Right atrium auricular region (tissue), 2 donors: ENCODE measurements around the gene MALL. TPM values are rescaled to one million over a fixed set of nuclear protein-coding genes. Genes with fewer than 3 reads are reported as not detected.

Source experiments
- DNase-seq: peaks from one replicate; pipeline ENCODE4 v3.0.0-alpha.2; 2019; ENCODE audit warnings: low spot score
- H3K27ac ChIP-seq, 2 donors: fragments of 200-600 bp; sonication (generic); 1 replicate in 1 of 2; 2 replicates in 1 of 2; pipeline ENCODE4 v1.5.1; 2016 to 2019
- H3K27me3 ChIP-seq, 2 donors: fragments of 200-600 bp; sonication (generic); one replicate each; pipeline versions ENCODE4 v1.5.1 to v1.6.0; 2017 to 2019
- H3K36me3 ChIP-seq: fragments of 200-600 bp; sonication (generic); one replicate; pipeline ENCODE4 v1.5.1; 2016
- H3K4me1 ChIP-seq, 2 donors: fragments of 200-600 bp; sonication (generic); one replicate each; pipeline versions ENCODE4 v1.5.1 to v1.6.0; 2017 to 2019
- H3K4me3 ChIP-seq, 2 donors: fragments of 200-600 bp; sonication (generic); 1 replicate in 1 of 2; 2 replicates in 1 of 2; pipeline ENCODE4 v1.5.1; 2017 to 2019; ENCODE audit warnings: mild to moderate bottlenecking in 1 of 2, moderate library complexity in 1 of 2
- H3K9me3 ChIP-seq, 2 donors: fragments of 200-600 bp; sonication (generic); one replicate each; pipeline ENCODE4 v1.5.1; 2019
- total RNA-seq, 2 donors: library from RNA; depleted of rRNA; stranded (reverse); fragments of >200 nt; gene quantifications; one replicate each; pipeline ENCODE4 v1.1.0, GENCODE V29; 2016
- TF ChIP-seq, protein P1 (sequence below), 2 donors: fragments of 200-600 bp; sonication (generic); IDR thresholded peaks; one replicate each; pipeline ENCODE4 v1.5.1; 2019; ENCODE audit warnings: antibody characterized with exemption in 2 of 2

Gene MALL
- total RNA-seq, 2 donors from 2014 or later = 17.9 to 27.4 TPM

- no peak for DNase-seq
- Histone ChIP-seq H3K4me3 (no peak overlapping the region), H3K9me3 (peaks cover 0 to 4% of the 10 kb centered on the region in 2 donors), H3K27ac (no peak overlapping the region), H3K27me3 (no peaks in the 10 kb centered on the region), H3K4me1 (no peaks in the 10 kb centered on the region), H3K36me3 (no peaks in the 10 kb centered on the region)
- TF ChIP-seq, protein P1, sequence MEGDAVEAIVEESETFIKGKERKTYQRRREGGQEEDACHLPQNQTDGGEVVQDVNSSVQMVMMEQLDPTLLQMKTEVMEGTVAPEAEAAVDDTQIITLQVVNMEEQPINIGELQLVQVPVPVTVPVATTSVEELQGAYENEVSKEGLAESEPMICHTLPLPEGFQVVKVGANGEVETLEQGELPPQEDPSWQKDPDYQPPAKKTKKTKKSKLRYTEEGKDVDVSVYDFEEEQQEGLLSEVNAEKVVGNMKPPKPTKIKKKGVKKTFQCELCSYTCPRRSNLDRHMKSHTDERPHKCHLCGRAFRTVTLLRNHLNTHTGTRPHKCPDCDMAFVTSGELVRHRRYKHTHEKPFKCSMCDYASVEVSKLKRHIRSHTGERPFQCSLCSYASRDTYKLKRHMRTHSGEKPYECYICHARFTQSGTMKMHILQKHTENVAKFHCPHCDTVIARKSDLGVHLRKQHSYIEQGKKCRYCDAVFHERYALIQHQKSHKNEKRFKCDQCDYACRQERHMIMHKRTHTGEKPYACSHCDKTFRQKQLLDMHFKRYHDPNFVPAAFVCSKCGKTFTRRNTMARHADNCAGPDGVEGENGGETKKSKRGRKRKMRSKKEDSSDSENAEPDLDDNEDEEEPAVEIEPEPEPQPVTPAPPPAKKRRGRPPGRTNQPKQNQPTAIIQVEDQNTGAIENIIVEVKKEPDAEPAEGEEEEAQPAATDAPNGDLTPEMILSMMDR (IDR thresholded peaks at IDR 0.05) = no peak
Measured at GRCh38 chr2:110149330-110150220, 34.0 kb upstream of the MALL start.

DNA sequence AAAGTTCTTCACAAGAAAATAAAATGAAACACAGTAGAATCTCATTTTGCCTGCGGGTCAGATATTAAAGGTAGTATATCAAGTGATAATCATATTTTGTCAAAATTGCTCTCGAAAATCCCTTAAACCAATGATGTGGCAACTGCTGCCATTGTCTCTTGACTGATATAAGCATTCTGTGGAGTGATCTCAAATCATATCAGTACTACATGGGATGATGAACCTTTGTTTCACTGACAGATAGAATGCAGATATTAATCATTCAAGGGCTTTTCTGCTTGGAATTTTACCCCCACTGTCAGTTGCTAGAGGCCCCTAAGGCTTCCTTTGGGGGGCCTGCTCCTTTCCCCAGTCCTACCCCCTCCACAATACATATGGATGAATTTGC lies 31.3 kb upstream of the MALL start:
- H3K27me3 ChIP-seq = no peaks in the 10 kb centered on the region
- no peak for DNase-seq
- H3K9me3 ChIP-seq = no peaks in the 10 kb centered on the region
- H3K4me1 ChIP-seq = no peaks in the 10 kb centered on the region
- TF ChIP-seq, protein P1 (IDR thresholded peaks at IDR 0.05) = no peak
- H3K27ac ChIP-seq = no peak overlapping the region
- no peaks in the 10 kb centered on the region for H3K36me3 ChIP-seq
- no peak overlapping the region for H3K4me3 ChIP-seq

- no peaks in the 10 kb centered on the region for H3K27me3 ChIP-seq
- no peak for DNase-seq
- TF ChIP-seq, protein P1 (IDR thresholded peaks at IDR 0.05) = no peak
- H3K4me3 ChIP-seq = no peak overlapping the region
- no peaks in the 10 kb centered on the region for H3K4me1 ChIP-seq
- no peaks in the 10 kb centered on the region for H3K36me3 ChIP-seq
- no peak overlapping the region for H3K27ac ChIP-seq
- H3K9me3 ChIP-seq = no peaks in the 10 kb centered on the region
Measured at GRCh38 chr2:110146183-110146944, 30.7 kb upstream of the MALL start.

DNA sequence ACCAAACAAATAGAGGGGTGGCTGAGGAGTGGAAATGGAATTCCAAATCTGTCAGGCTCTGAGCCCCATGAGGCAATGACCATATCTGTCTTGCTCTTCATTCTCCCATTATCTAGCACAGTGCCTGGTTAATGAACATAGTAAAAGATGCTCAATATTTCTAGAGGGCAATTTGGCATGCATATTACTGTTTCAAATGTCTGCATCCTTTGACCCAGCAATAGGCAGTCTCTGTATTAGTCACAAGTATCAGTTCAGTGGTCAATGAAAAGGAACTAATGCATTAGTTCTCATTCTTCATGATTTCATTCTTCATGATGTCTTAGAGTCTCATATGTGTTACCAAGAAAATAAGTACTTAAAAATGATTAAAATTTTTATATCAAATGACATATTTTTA lies 28.4 kb upstream of the MALL start:
- no peak for DNase-seq
- no peaks in the 10 kb centered on the region for H3K4me1 ChIP-seq
- H3K9me3 ChIP-seq = no peaks in the 10 kb centered on the region
- H3K4me3 ChIP-seq = no peak overlapping the region
- TF ChIP-seq, protein P1 (IDR thresholded peaks at IDR 0.05) = no peak
- H3K36me3 ChIP-seq = no peaks in the 10 kb centered on the region
- no peak overlapping the region for H3K27ac ChIP-seq
- no peaks in the 10 kb centered on the region for H3K27me3 ChIP-seq

GRCh38 chr2:110140401-110140800 lies 24.8 kb upstream of the MALL start:
- H3K9me3 ChIP-seq = no peaks in the 10 kb centered on the region
- no peak overlapping the region for H3K27ac ChIP-seq
- H3K36me3 ChIP-seq = no peaks in the 10 kb centered on the region
- H3K4me1 ChIP-seq = no peaks in the 10 kb centered on the region
- H3K4me3 ChIP-seq = no peak overlapping the region
- H3K27me3 ChIP-seq = no peaks in the 10 kb centered on the region
- no peak for DNase-seq
- TF ChIP-seq, protein P1 (IDR thresholded peaks at IDR 0.05) = no peak
